Stimulated activated effector memory CD8-positive, alpha-beta T cell treated with anti-CD3 and anti-CD28 coated beads, Interleukin-12 subunit alpha, Interleukin-12 subunit beta, amount 100 ng/mL, for 72 hours (primary cell): Measurements from ENCODE around the gene RBKS.

Source experiments
- ATAC-seq: fragments of 150-1000 bp; cut with Tn5 transposase; 2 replicates; pipeline ENCODE4 v1.10.0; 2021
- DNase-seq, 2 donors: peaks; one replicate each; pipeline ENCODE4 v3.0.0; 2021 to 2022; ENCODE audit warnings: low spot score in 2 of 2
- H3K27ac Mint-ChIP-seq: one replicate; pipeline ENCODE4 v1.8.0; 2022; ENCODE audit warnings: mild to moderate bottlenecking, mixed read lengths
- H3K36me3 Mint-ChIP-seq: one replicate; pipeline ENCODE4 v1.8.0; 2022; ENCODE audit warnings: mild to moderate bottlenecking, mixed read lengths
- H3K4me1 Mint-ChIP-seq: one replicate; pipeline ENCODE4 v1.8.0; 2022; ENCODE audit warnings: mixed read lengths
- H3K4me3 Mint-ChIP-seq: one replicate; pipeline ENCODE4 v1.8.0; 2022; ENCODE audit warnings: mild to moderate bottlenecking, mixed read lengths
- H3K9me3 Mint-ChIP-seq: one replicate; pipeline ENCODE4 v1.8.0; 2022; ENCODE audit warnings: mixed read lengths

Gene RBKS

GRCh38 chr2:27839022-27839618 is 51.1 kb downstream of the RBKS start:
- H3K4me3 Mint-ChIP-seq, result no peak overlapping the region
- no peak overlapping the region for H3K27ac Mint-ChIP-seq
- no peaks in the 10 kb centered on the region for H3K4me1 Mint-ChIP-seq
- ATAC-seq (no peak), DNase-seq (no peak)
- peaks cover 9% of the 10 kb centered on the region for H3K36me3 Mint-ChIP-seq
- no peaks in the 10 kb centered on the region for H3K9me3 Mint-ChIP-seq

- Mint-ChIP-seq H3K9me3 (no peaks in the 10 kb centered on the region), H3K36me3 (peaks cover 9% of the 10 kb centered on the region), H3K4me1 (no peaks in the 10 kb centered on the region), H3K4me3 (no peak overlapping the region), H3K27ac (no peak overlapping the region)
- DNase-seq (no peak), ATAC-seq (no peak)
These were observed 51.7 kb downstream of the RBKS start for GRCh38 chr2:27838502-27838901.

- DNase-seq (no peak), ATAC-seq (no peak)
- Mint-ChIP-seq H3K36me3 (peaks cover 14% of the 10 kb centered on the region), H3K9me3 (no peaks in the 10 kb centered on the region), H3K4me1 (no peaks in the 10 kb centered on the region), H3K27ac (no peak overlapping the region), H3K4me3 (no peak overlapping the region)
These were observed 56.3 kb downstream of the RBKS start for GRCh38 chr2:27833931-27834330.

GRCh38 chr2:27832396-27832795 is 57.8 kb downstream of the RBKS start:
- no peak for DNase-seq
- Mint-ChIP-seq H3K9me3 (no peaks in the 10 kb centered on the region), H3K4me1 (no peaks in the 10 kb centered on the region), H3K27ac (no peak overlapping the region), H3K36me3 (peaks cover 14% of the 10 kb centered on the region), H3K4me3 (no peak overlapping the region)
- ATAC-seq, result no peak

- H3K4me3 Mint-ChIP-seq, result no peak overlapping the region
- DNase-seq, result no peak
- H3K36me3 Mint-ChIP-seq, result peaks cover 17% of the 10 kb centered on the region
- ATAC-seq, result no peak
- no peaks in the 10 kb centered on the region for H3K4me1 Mint-ChIP-seq
- no peaks in the 10 kb centered on the region for H3K9me3 Mint-ChIP-seq
- no peak overlapping the region for H3K27ac Mint-ChIP-seq
These were observed 58.7 kb downstream of the RBKS start for GRCh38 chr2:27831279-27832050.

GRCh38 chr2:27830656-27831055 is 59.5 kb downstream of the RBKS start:
- no peaks in the 10 kb centered on the region for H3K4me1 Mint-ChIP-seq
- H3K27ac Mint-ChIP-seq, result no peak overlapping the region
- H3K4me3 Mint-ChIP-seq, result no peak overlapping the region
- DNase-seq (no peak), ATAC-seq (no peak)
- peaks cover 12% of the 10 kb centered on the region for H3K36me3 Mint-ChIP-seq
- H3K9me3 Mint-ChIP-seq, result no peaks in the 10 kb centered on the region

GRCh38 chr2:27829791-27830190 is 60.4 kb downstream of the RBKS start:
- Mint-ChIP-seq H3K9me3 (no peaks in the 10 kb centered on the region), H3K36me3 (peaks cover 12% of the 10 kb centered on the region), H3K27ac (no peak overlapping the region), H3K4me3 (no peak overlapping the region), H3K4me1 (no peaks in the 10 kb centered on the region)
- DNase-seq, result no peak
- no peak for ATAC-seq

GRCh38 chr2:27828305-27828704 is 61.9 kb downstream of the RBKS start:
- no peak overlapping the region for H3K4me3 Mint-ChIP-seq
- H3K9me3 Mint-ChIP-seq, result peaks cover 5% of the 10 kb centered on the region
- H3K4me1 Mint-ChIP-seq, result no peaks in the 10 kb centered on the region
- no peak overlapping the region for H3K27ac Mint-ChIP-seq
- ATAC-seq (no peak), DNase-seq (no peak)
- H3K36me3 Mint-ChIP-seq, result peaks cover 12% of the 10 kb centered on the region

- ATAC-seq, result no peak
- Mint-ChIP-seq H3K9me3 (peaks cover 5% of the 10 kb centered on the region), H3K36me3 (peaks cover 7% of the 10 kb centered on the region), H3K4me3 (no peak overlapping the region), H3K4me1 (no peaks in the 10 kb centered on the region), H3K27ac (no peak overlapping the region)
- no peak for DNase-seq
These were observed 65.8 kb downstream of the RBKS start for GRCh38 chr2:27824401-27824800.

GRCh38 chr2:27823569-27823968 is 66.6 kb downstream of the RBKS start:
- peaks cover 5% of the 10 kb centered on the region for H3K9me3 Mint-ChIP-seq
- no peaks in the 10 kb centered on the region for H3K4me1 Mint-ChIP-seq
- no peak for DNase-seq
- no peak overlapping the region for H3K4me3 Mint-ChIP-seq
- no peak for ATAC-seq
- H3K36me3 Mint-ChIP-seq, result peaks cover 7% of the 10 kb centered on the region
- no peak overlapping the region for H3K27ac Mint-ChIP-seq

GRCh38 chr2:27823135-27823534 is 67.1 kb downstream of the RBKS start:
- Mint-ChIP-seq H3K9me3 (peaks cover 5% of the 10 kb centered on the region), H3K27ac (no peak overlapping the region), H3K36me3 (peaks cover 7% of the 10 kb centered on the region), H3K4me1 (no peaks in the 10 kb centered on the region), H3K4me3 (no peak overlapping the region)
- ATAC-seq (no peak), DNase-seq (no peak)

GRCh38 chr2:27822049-27822448 is 68.1 kb downstream of the RBKS start:
- no peak for ATAC-seq

GRCh38 chr2:27815860-27816438 is 74.2 kb downstream of the RBKS start:
- no peaks in the 10 kb centered on the region for H3K36me3 Mint-ChIP-seq
- peaks cover 3% of the 10 kb centered on the region for H3K4me1 Mint-ChIP-seq
- no peak overlapping the region for H3K27ac Mint-ChIP-seq
- no peaks in the 10 kb centered on the region for H3K9me3 Mint-ChIP-seq
- no peak overlapping the region for H3K4me3 Mint-ChIP-seq
- ATAC-seq (no peak), DNase-seq (no peak)

More at GRCh38 chr2:27822049-27822448, 68.1 kb downstream of the RBKS start:
- no peak for DNase-seq
- Mint-ChIP-seq H3K4me1 (no peaks in the 10 kb centered on the region), H3K4me3 (no peak overlapping the region), H3K9me3 (peaks cover 5% of the 10 kb centered on the region), H3K36me3 (peaks cover 6% of the 10 kb centered on the region), H3K27ac (no peak overlapping the region)

GRCh38 chr2:27814758-27815157 is 75.4 kb downstream of the RBKS start:
- DNase-seq, result no peak
- Mint-ChIP-seq H3K4me3 (no peak overlapping the region), H3K36me3 (no peaks in the 10 kb centered on the region), H3K9me3 (no peaks in the 10 kb centered on the region), H3K4me1 (peaks cover 15% of the 10 kb centered on the region), H3K27ac (no peak overlapping the region)
- no peak for ATAC-seq

GRCh38 chr2:27811768-27812167 is 78.4 kb downstream of the RBKS start:
- Mint-ChIP-seq H3K36me3 (no peaks in the 10 kb centered on the region), H3K4me1 (peaks cover 26% of the 10 kb centered on the region), H3K4me3 (no peak overlapping the region), H3K9me3 (no peaks in the 10 kb centered on the region), H3K27ac (no peak overlapping the region)
- DNase-seq (no peak), ATAC-seq (no peak)

- DNase-seq, result no peak
- no peaks in the 10 kb centered on the region for H3K36me3 Mint-ChIP-seq
- no peaks in the 10 kb centered on the region for H3K9me3 Mint-ChIP-seq
- H3K4me3 Mint-ChIP-seq, result no peak overlapping the region
- peak overlapping the region; percentile 81 for H3K27ac Mint-ChIP-seq
- H3K4me1 Mint-ChIP-seq, result peaks cover 26% of the 10 kb centered on the region
- no peak for ATAC-seq
These were observed 79.7 kb downstream of the RBKS start for GRCh38 chr2:27810455-27810854.
